ENCODE results near the gene NPY. TPM values are rescaled to one million over a fixed set of nuclear protein-coding genes. Genes with fewer than 3 reads are reported as not detected.

The NPY gene
- total and polyA plus RNA-seq, 3 donors from 2014 or later = 1.6 TPM; not detected in 2

GRCh38 chr7:24301703-24302102 lies 17.7 kb downstream of the NPY start:
- Histone ChIP-seq H3K27me3 (no peaks in the 10 kb centered on the region), H3K4me3 (no peak overlapping the region), H3K4me1 (no peaks in the 10 kb centered on the region), H3K36me3 (ENCODE audit: low read depth, missing control alignments) (no peaks in the 10 kb centered on the region), H3K27ac (no peak overlapping the region), H3K9me3 (no peaks in the 10 kb centered on the region)
- DNase-seq = no peak
- WGBS, 2 donors = 92 to 97% methylated on average over 2 of the region's 2 CpGs
- no peak for TF ChIP-seq POLR2A (IDR thresholded peaks at IDR 0.05)
- TF ChIP-seq CTCF (IDR thresholded peaks at IDR 0.05) = no peak
- intact Hi-C loops (cut with DNase I; ENCODE audit: low total_unique reads) = no loop called here

GRCh38 chr7:24304494-24305095 lies 20.6 kb downstream of the NPY start:
- Histone ChIP-seq H3K36me3 (ENCODE audit: low read depth, missing control alignments) (no peaks in the 10 kb centered on the region), H3K27me3 (no peaks in the 10 kb centered on the region), H3K4me1 (no peaks in the 10 kb centered on the region), H3K4me3 (no peak overlapping the region), H3K9me3 (no peaks in the 10 kb centered on the region), H3K27ac (no peak overlapping the region)
- DNase-seq = no peak
- TF ChIP-seq POLR2A (IDR thresholded peaks at IDR 0.05) (no peak), CTCF (IDR thresholded peaks at IDR 0.05) (no peak)
- intact Hi-C loops (cut with DNase I; ENCODE audit: low total_unique reads) = no loop called here
- WGBS, 2 donors = 46 to 47% methylated on average over 5 of the region's 5 CpGs

- Histone ChIP-seq H3K9me3 (no peaks in the 10 kb centered on the region), H3K36me3 (ENCODE audit: low read depth, missing control alignments) (no peaks in the 10 kb centered on the region), H3K27me3 (no peaks in the 10 kb centered on the region), H3K4me3 (no peak overlapping the region), H3K4me1 (no peaks in the 10 kb centered on the region), H3K27ac (no peak overlapping the region)
- no peak for DNase-seq
- TF ChIP-seq POLR2A (IDR thresholded peaks at IDR 0.05) (no peak), CTCF (IDR thresholded peaks at IDR 0.05) (no peak)
- intact Hi-C loops (cut with DNase I; ENCODE audit: low total_unique reads) = no loop called here
- WGBS, 2 donors = 59 to 84% methylated on average over 3 of the region's 3 CpGs
These were observed 23.3 kb downstream of the NPY start for GRCh38 chr7:24307326-24307725.

- intact Hi-C loops (cut with DNase I; ENCODE audit: low total_unique reads) = no loop called here
- 88% methylated on average over 3 of the region's 3 CpGs for WGBS, 2 donors
- Histone ChIP-seq H3K27ac (no peak overlapping the region), H3K9me3 (no peaks in the 10 kb centered on the region), H3K27me3 (no peaks in the 10 kb centered on the region), H3K4me3 (no peak overlapping the region), H3K4me1 (no peaks in the 10 kb centered on the region), H3K36me3 (ENCODE audit: low read depth, missing control alignments) (no peaks in the 10 kb centered on the region)
- DNase-seq = no peak
- no peak for TF ChIP-seq POLR2A (IDR thresholded peaks at IDR 0.05)
- TF ChIP-seq CTCF (IDR thresholded peaks at IDR 0.05) = no peak
These were observed 28.6 kb downstream of the NPY start for GRCh38 chr7:24312588-24312987.

GRCh38 chr7:24313777-24314176 lies 29.8 kb downstream of the NPY start:
- DNase-seq = no peak
- intact Hi-C loops (cut with DNase I; ENCODE audit: low total_unique reads) = no loop called here
- Histone ChIP-seq H3K9me3 (no peaks in the 10 kb centered on the region), H3K4me1 (no peaks in the 10 kb centered on the region), H3K36me3 (ENCODE audit: low read depth, missing control alignments) (no peaks in the 10 kb centered on the region), H3K4me3 (no peak overlapping the region), H3K27me3 (no peaks in the 10 kb centered on the region), H3K27ac (no peak overlapping the region)
- TF ChIP-seq POLR2A (IDR thresholded peaks at IDR 0.05) = no peak
- no peak for TF ChIP-seq CTCF (IDR thresholded peaks at IDR 0.05)
- whole genome bisulfite sequencing, 2 donors = 73% methylated on average over 3 of the region's 3 CpGs
